Activated T-cell treated with anti-CD3 and anti-CD28 coated beads for 24 hours (primary cell): ENCODE results near the gene GCH1.
A peak's percentile ranks its signal among the peaks of the same experiment; 100 is the strongest.
"Not testable (repeated sequence)": the region's sequence is repeated elsewhere in the genome, so short reads cannot be mapped to it uniquely, and the experiment has no call there.

Experiments
- DNase-seq: peaks from one replicate; pipeline ENCODE4 v3.0.0-alpha.2; 2020; ENCODE audit warnings: low read depth

Gene GCH1, protein sequence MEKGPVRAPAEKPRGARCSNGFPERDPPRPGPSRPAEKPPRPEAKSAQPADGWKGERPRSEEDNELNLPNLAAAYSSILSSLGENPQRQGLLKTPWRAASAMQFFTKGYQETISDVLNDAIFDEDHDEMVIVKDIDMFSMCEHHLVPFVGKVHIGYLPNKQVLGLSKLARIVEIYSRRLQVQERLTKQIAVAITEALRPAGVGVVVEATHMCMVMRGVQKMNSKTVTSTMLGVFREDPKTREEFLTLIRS

DNA sequence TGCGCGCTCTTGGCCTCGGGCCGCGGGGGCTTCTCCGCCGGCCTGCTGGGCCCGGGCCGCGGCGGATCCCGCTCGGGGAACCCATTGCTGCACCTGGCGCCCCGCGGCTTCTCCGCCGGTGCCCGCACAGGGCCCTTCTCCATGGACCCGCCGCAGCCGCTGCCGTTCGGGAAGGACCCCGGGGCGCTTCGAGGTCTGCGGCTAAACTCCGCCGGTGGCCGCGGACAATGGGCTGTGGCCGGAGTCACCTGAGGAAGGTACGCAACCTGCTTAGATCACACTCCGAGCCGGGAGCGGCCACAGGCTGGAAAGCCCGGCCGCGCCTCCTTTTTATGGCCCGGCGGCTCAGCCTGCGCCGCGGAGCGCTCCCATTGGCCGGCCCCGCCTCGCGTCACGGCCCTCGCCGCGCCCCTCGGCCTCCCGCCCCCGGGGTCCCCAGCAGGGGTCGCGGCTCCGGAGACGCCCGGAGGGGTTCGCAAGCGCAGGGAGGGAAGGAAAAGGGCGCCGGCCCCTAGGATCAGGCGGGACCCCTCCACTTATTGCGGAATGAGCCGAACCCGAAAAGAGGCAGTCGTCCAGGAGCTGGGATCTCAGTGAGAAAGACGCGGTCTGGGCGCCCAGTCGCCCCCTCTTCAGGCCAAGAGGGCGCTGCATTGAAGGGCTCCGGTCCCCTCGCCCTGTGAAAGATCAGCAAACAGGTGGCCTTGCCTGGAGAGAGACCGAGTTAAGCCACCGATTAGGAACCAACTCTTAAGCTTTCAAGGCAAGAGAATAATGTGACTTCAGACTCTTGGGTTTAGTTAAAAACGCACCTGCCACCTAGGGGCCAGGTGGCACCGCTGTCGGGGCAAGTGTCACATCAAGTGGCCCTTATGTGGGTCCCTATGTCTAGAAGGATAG is at the start of gene GCH1:
TSS of gene GCH1 (minus strand) at position 306 of the 900 bp plus-strand sequence. CDS start at position 143, 163 bp downstream.
- peak; percentile 65 for DNase-seq

DNA sequence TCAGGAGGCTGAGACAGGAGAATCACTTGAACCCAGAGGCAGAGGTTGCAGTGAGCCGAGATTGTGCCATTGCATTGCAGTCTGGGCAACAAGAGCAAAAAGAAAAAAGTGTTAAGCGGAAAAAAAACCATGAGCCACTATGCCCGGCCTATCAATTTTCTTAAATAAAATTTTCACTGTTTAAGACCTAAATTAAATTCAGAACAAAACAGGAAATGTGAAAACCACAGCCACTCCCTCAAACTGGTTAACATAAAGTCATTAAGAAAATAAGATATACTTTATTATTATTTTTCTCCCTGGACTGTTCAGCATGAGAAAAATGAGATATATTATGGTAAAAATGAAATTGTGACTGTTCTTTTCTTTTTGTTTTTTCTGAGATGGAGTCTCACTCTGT is 44.6 kb upstream of the GCH1 start:
- no peak for DNase-seq

DNA sequence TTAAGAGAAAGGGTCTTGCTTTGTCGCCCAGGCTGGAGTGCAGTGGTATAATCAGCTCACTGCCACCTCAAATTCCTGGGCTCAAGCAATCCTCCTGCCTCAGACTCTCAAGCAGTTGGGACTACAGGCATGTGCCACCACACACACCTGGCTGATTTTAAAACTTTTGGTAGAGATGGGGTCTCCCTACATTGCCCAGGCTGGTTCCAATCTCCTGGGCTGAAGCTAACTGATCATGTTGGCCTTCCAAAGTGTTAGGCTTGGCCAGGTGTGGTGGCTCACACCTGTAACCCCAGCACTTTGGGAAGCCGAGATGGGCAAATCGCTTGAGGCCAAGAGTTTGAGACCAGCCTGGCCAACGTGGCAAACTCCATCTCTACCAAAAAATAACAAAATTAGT is 43.9 kb upstream of the GCH1 start:
- no peak for DNase-seq

DNA sequence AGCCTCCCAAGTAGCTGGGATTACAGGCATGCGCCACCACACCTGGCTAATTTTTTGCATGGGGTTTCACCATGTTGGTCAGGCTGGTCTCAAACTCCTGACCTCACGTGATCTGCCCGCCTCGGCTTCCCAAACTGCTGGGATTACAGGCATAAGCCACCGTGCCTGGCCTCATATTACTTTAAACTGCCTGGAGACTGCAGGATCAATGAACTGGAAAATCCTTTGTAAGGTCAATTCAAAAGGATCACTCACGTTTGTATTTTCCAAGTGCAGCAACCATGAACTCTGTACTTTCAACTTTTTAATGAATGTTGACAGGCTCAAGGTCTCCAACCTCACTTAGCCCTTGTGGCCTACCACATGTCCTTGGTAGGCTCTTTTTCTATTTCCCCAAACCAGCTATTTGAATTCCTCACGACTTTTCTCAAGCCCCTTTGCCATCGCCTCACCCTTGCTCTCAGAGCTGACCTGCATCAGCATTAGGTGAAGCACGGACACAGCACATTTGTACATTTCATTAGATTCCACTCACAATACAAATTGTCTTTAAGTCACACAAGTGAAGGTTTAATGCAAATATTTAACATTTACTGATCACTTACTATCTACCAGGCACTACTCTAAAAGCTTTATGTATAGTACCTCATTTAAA is 42.2 kb upstream of the GCH1 start:
- DNase-seq: no peak

DNA sequence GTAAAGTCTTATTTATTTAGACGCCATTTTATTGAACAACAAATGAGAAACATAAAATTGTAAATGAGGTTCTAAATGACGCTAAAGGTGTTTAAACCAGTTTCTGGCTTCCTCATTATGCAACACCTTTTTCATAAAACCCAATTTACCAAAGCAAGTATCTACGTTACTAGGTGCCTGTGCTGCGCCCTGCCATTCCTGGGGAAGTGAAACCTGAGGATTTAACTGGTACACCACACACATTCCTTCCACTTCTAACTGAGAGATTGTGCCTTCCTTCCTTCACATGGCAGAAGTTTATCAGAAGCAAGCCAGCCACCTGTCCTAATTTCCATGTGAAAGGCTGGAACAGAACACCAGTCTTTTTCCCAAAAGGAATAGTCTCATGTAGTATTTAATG is 40.3 kb upstream of the GCH1 start:
- DNase-seq: no peak

DNA sequence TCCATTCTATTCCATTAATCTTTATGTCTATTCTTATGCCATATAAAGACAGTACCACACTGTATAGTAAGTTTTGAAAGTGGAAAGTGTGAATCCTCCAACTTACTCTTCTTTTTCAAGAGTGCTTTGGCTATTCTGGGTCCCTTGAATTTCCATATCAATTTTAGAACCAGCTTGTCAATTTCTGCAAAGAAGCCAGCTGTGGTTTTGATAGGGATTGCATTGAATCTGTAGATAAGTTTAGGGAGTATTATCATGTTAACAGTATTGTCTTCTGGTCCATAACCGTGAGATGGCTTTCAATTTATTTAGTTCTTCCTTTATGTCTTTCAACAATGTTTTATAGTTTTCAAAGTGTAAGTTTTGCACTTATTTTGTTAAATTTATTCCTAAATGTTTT is 34.2 kb upstream of the GCH1 start:
- DNase-seq: no peak

- no peak for DNase-seq
These were observed 33.3 kb upstream of the GCH1 start for GRCh38 chr14:54935958-54936357.

- no peak for DNase-seq
These were observed 32.5 kb upstream of the GCH1 start for GRCh38 chr14:54935100-54935499.

GRCh38 chr14:54933006-54933405 is 30.4 kb upstream of the GCH1 start:
- DNase-seq: no peak

GRCh38 chr14:54931598-54932340 is 29.1 kb upstream of the GCH1 start:
- no peak for DNase-seq

- no peak for DNase-seq
These were observed 28.5 kb upstream of the GCH1 start for GRCh38 chr14:54931101-54931500.

- DNase-seq: no peak
These were observed 26.9 kb upstream of the GCH1 start for GRCh38 chr14:54929556-54929955.

- no peak for DNase-seq
These were observed 25.6 kb upstream of the GCH1 start for GRCh38 chr14:54928216-54928615.

- no peak for DNase-seq
These were observed 24.9 kb upstream of the GCH1 start for GRCh38 chr14:54927551-54927950.

DNA sequence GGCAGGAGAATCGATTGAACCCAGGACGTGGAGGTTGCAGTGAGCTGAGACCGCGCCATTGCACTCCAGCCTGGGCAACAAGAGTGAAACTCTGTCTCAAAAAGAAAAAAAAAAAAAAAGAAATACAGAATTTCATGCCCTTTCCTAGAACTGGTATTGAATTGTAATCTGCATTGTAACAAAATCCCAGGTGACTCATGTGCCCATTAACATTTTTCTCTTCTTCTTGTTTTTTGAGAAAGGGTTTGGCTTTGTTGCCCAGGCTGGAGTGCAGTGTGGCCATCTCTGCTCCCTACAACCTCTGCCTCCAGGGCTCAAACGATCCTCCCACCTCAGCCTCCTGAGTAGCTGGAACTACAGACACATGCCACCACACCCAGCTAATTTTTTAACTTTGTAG is 23.9 kb upstream of the GCH1 start:
- DNase-seq: not testable (repeated sequence)

- DNase-seq: no peak
These were observed 20.0 kb upstream of the GCH1 start for GRCh38 chr14:54922598-54922997.

- no peak for DNase-seq
These were observed 17.4 kb upstream of the GCH1 start for GRCh38 chr14:54920052-54920451.

- no peak for DNase-seq
These were observed 16.7 kb upstream of the GCH1 start for GRCh38 chr14:54919330-54919729.

GRCh38 chr14:54918427-54918826 is 15.8 kb upstream of the GCH1 start:
- no peak for DNase-seq

DNA sequence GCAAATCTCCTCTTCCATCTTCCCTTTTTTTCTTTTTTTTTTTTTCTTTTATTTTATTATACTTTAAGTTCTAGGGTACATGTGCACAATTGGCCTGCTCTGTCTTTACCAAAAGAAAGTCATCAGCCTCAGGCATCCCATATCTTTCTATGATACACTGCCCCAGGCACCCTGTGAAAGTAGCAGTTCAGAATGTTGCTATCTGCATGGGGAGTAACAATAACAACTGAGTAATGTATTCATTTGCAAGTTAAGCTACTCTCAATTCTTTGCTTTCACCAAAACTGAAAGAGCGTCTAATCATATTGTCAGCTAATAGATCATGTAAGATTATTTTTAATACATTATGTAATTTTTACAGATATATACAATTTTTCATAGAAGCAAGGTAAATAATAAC is 13.5 kb upstream of the GCH1 start:
- DNase-seq: no peak

GRCh38 chr14:54909817-54910558 is 7.4 kb upstream of the GCH1 start:
- no peak for DNase-seq
